Left ventricle myocardium inferior (tissue), 1 donor: Measurements from ENCODE around the gene HS3ST5. TPM values are rescaled to one million over a fixed set of nuclear protein-coding genes. Genes with fewer than 3 reads are reported as not detected.
A peak's percentile ranks its signal among the peaks of the same experiment; 100 is the strongest.

ENCODE experiments used
- DNase-seq: peaks from one replicate; pipeline ENCODE4 v3.0.0-alpha.2; 2020
- H3K27ac ChIP-seq: fragments of 200-600 bp; replicated peaks from 2 replicates; pipeline ENCODE4 v1.8.0; 2021
- H3K27me3 ChIP-seq: fragments of 200-600 bp; 2 replicates; pipeline ENCODE4 v1.8.0; 2021; ENCODE audit warnings: low read depth
- H3K36me3 ChIP-seq: fragments of 200-600 bp; 2 replicates; pipeline ENCODE4 v1.8.0; 2021
- H3K4me1 ChIP-seq: fragments of 200-600 bp; 2 replicates; pipeline ENCODE4 v1.8.0; 2021
- H3K4me3 ChIP-seq: fragments of 200-600 bp; 2 replicates; pipeline ENCODE4 v1.8.0; 2021; ENCODE audit warnings: mild to moderate bottlenecking, moderate library complexity
- H3K9me3 ChIP-seq: fragments of 200-600 bp; replicated peaks from 2 replicates; pipeline ENCODE4 v1.8.0; 2021
- CTCF ChIP-seq: fragments of 200-600 bp; IDR thresholded peaks from 2 replicates; pipeline ENCODE4 v1.8.0; 2021; ENCODE audit warnings: antibody characterized with exemption, mild to moderate bottlenecking, borderline replicate concordance
- intact Hi-C: fragments of 100-400 bp; cut with micrococcal nuclease; formaldehyde crosslinking; loops from one replicate; pipeline ENCODE4 v1.11.0; 2022
- total RNA-seq: library from RNA; stranded (reverse); fragmentation: NEBNext Ultra II Directional; extraction: Animal tissue kit (Norgen Biotek cat#: 25700); gene quantifications from one replicate; pipeline ENCODE4 v1.2.1, GENCODE V29; 2021
- donor health status: DM: no; HTN: yes; CAD: no; lungs with severe emphysema.

The HS3ST5 gene
- total RNA-seq, 1 donor from 2014 or later, result not detected

DNA sequence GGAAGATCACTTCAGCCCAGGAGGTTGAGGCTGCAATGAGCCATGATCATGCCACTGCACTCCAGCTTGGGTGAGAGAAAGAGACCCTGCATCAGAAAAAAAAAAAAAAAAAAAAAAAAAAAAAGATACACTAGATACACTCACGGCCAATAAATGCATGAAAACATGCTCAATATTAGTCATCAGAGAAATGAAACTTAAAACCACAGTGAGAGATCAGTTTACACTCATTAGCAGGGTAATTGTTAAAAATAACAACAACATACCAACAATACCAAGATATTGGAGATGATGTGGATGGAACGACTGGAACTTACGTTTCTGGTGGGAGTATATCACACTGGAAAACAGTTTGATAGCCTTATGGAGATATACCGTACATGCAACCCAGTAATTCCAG lies 29.9 kb downstream of the HS3ST5 start:
- H3K4me3 ChIP-seq, result no peak overlapping the region
- TF ChIP-seq CTCF, result no peak
- DNase-seq, result no peak
- H3K36me3 ChIP-seq, result no peaks in the 10 kb centered on the region
- no peaks in the 10 kb centered on the region for H3K27me3 ChIP-seq
- no peak overlapping the region for H3K27ac ChIP-seq
- intact Hi-C loops, result no loop called here
- no peaks in the 10 kb centered on the region for H3K9me3 ChIP-seq
- H3K4me1 ChIP-seq, result no peaks in the 10 kb centered on the region

DNA sequence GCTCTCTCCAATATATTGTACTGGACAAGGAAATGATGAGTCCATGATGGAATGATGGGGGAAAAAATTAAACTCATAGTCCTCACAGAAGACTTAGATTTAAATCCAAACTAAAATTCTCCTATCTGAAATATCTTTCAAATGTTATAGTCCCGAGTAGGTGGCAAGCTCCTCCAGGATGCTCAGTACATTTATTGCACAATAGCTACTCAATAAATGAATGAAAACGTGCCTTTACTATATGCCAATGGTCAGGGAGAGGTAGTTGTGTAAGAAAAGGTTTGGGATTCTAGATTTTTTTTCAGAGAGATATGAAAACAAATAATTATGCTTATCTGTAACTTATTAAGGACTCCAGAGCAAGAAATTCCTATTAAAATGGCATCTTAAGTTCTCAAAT lies 32.8 kb downstream of the HS3ST5 start:
- H3K27ac ChIP-seq, result no peak overlapping the region
- H3K9me3 ChIP-seq, result no peaks in the 10 kb centered on the region
- no peak overlapping the region for H3K4me3 ChIP-seq
- intact Hi-C loops, result no loop called here
- TF ChIP-seq CTCF, result no peak
- no peaks in the 10 kb centered on the region for H3K4me1 ChIP-seq
- DNase-seq, result no peak
- H3K27me3 ChIP-seq, result no peaks in the 10 kb centered on the region
- H3K36me3 ChIP-seq, result no peaks in the 10 kb centered on the region

GRCh38 chr6:114304304-114304887 lies 38.4 kb downstream of the HS3ST5 start:
- no peaks in the 10 kb centered on the region for H3K36me3 ChIP-seq
- no peaks in the 10 kb centered on the region for H3K4me1 ChIP-seq
- peak; percentile 49 for TF ChIP-seq CTCF
- no peak overlapping the region for H3K27ac ChIP-seq
- intact Hi-C loops, result no loop called here
- no peak overlapping the region for H3K4me3 ChIP-seq
- H3K27me3 ChIP-seq, result no peaks in the 10 kb centered on the region
- H3K9me3 ChIP-seq, result no peaks in the 10 kb centered on the region
- no peak for DNase-seq

GRCh38 chr6:114301596-114302219 lies 41.1 kb downstream of the HS3ST5 start:
- intact Hi-C loops, result no loop called here
- no peaks in the 10 kb centered on the region for H3K27me3 ChIP-seq
- H3K36me3 ChIP-seq, result no peaks in the 10 kb centered on the region
- no peak for DNase-seq
- no peak for TF ChIP-seq CTCF
- no peaks in the 10 kb centered on the region for H3K4me1 ChIP-seq
- no peak overlapping the region for H3K4me3 ChIP-seq
- no peaks in the 10 kb centered on the region for H3K9me3 ChIP-seq
- no peak overlapping the region for H3K27ac ChIP-seq

GRCh38 chr6:114297135-114297534 lies 45.7 kb downstream of the HS3ST5 start:
- Histone ChIP-seq H3K4me3 (no peak overlapping the region), H3K4me1 (no peaks in the 10 kb centered on the region), H3K27ac (no peak overlapping the region), H3K27me3 (no peaks in the 10 kb centered on the region), H3K36me3 (no peaks in the 10 kb centered on the region), H3K9me3 (no peaks in the 10 kb centered on the region)
- no peak for TF ChIP-seq CTCF
- intact Hi-C loops, result no loop called here
- DNase-seq, result no peak
